GM18505 (cell line): Measurements from ENCODE around the gene RBM45.

ENCODE experiments used
- ATAC-seq: cut with Tn5 transposase; IDR thresholded peaks from one replicate; pipeline ENCODE4 v1.9.1; 2021; ENCODE audit not compliant: unreplicated experiment
- POLR2A ChIP-seq: IDR thresholded peaks from 4 replicates; pipeline ENCODE4 v1.6.1; 2011; ENCODE audit warnings: borderline replicate concordance; ENCODE audit not compliant: insufficient read depth, insufficient read length; ENCODE audit errors: extremely low read depth

Gene RBM45

GRCh38 chr2:178157574-178157973 is 45.3 kb downstream of the RBM45 start:
- no peak for TF ChIP-seq POLR2A
- ATAC-seq: no peak

- ATAC-seq: no peak
- TF ChIP-seq POLR2A: no peak
Observed at GRCh38 chr2:178159966-178160365, 47.7 kb downstream of the RBM45 start.

GRCh38 chr2:178160601-178161000 is 48.4 kb downstream of the RBM45 start:
- no peak for ATAC-seq
- TF ChIP-seq POLR2A: no peak

- ATAC-seq: no peak
- no peak for TF ChIP-seq POLR2A
Observed at GRCh38 chr2:178163395-178163794, 51.2 kb downstream of the RBM45 start.

GRCh38 chr2:178163911-178164310 is 51.7 kb downstream of the RBM45 start:
- no peak for TF ChIP-seq POLR2A
- ATAC-seq: no peak

- TF ChIP-seq POLR2A: no peak
- ATAC-seq: no peak
Observed at GRCh38 chr2:178173657-178174056, 61.4 kb downstream of the RBM45 start.

GRCh38 chr2:178177066-178177679 is 64.9 kb downstream of the RBM45 start:
- no peak for TF ChIP-seq POLR2A
- ATAC-seq: no peak
